PFSK-1 (cell line): ENCODE results near the gene PPP4R2.

Experiments used
- FOXP2 ChIP-seq: optimal IDR thresholded peaks from 2 replicates; pipeline ENCODE3; 2011; ENCODE audit warnings: borderline replicate concordance, control low read depth, inconsistent platforms; ENCODE audit not compliant: insufficient read depth; ENCODE audit errors: extremely low read length, extremely low read depth
- POLR2AphosphoS5 ChIP-seq: IDR thresholded peaks from 2 replicates; pipeline ENCODE4 v1.6.1; 2012; ENCODE audit warnings: low read depth, mild to moderate bottlenecking, control low read depth, low read length, moderate library complexity
- SIN3A ChIP-seq: IDR thresholded peaks from 2 replicates; pipeline ENCODE4 v1.6.1; 2012; ENCODE audit warnings: mild to moderate bottlenecking, low read length, moderate library complexity, borderline replicate concordance; ENCODE audit not compliant: insufficient read depth
- TAF1 ChIP-seq: IDR thresholded peaks from 2 replicates; pipeline ENCODE4 v1.6.1; 2012; ENCODE audit warnings: low read length, control low read depth, borderline replicate concordance; ENCODE audit not compliant: insufficient read depth
- TF ChIP-seq, protein P1 (sequence below), 2 experiments: IDR thresholded peaks; 2 replicates each; pipeline versions ENCODE4 v1.6.1 to v1.8.0; 2011 to 2012; ENCODE audit warnings: low read depth in 2 of 2, low read length in 2 of 2, control low read depth in 1 of 2, inconsistent platforms in 1 of 2, mild to moderate bottlenecking in 1 of 2, moderate library complexity in 1 of 2; ENCODE audit not compliant: insufficient read depth in 1 of 2

The PPP4R2 gene

GRCh38 chr3:72977060-72977808 lies 19.4 kb upstream of the PPP4R2 start:
- TF ChIP-seq FOXP2 (no peak), SIN3A (no peak), TAF1 (no peak), POLR2AphosphoS5 (no peak)

DNA sequence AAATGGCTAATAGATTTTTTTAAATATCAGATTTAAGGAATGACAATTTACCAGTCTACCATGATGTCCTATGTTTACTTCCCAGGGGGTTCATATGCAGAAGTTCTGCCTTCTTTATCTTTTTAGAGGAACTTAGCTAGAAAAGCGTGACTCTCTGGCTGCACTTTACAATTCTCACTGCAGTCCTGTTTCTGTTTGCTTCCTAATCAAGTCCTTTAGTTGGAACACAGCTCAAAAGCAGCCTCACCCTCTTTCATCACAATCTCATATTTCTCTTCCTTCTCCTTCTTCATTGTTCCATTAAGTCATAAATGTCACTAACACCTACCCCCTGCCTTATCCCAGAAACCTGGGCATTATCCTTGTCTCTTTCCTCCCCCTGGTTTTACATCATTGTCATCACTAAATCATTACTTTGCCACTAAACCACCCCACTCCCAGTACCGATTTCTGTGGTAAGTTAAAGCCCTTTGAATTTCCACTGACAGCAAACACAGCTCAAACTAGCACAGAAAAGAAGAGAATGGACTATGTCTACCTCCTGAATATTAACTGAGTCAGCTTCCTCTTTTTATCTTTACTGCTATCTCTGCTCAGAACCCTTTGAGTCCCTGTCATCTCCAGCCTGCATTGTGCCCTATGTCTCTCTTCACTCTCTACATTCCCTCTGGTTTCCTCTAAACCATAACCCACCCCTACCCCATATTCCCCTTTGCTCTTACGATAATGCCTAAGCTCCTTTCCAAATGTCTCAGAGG lies 13.8 kb upstream of the PPP4R2 start:
- TF ChIP-seq SIN3A, result no peak
- no peak for TF ChIP-seq POLR2AphosphoS5
- no peak for TF ChIP-seq FOXP2

GRCh38 chr3:72985576-72985975 lies 11.0 kb upstream of the PPP4R2 start:
- TF ChIP-seq TAF1 (no peak), SIN3A (no peak), FOXP2 (no peak), POLR2AphosphoS5 (no peak)
- TF ChIP-seq, protein P1, sequence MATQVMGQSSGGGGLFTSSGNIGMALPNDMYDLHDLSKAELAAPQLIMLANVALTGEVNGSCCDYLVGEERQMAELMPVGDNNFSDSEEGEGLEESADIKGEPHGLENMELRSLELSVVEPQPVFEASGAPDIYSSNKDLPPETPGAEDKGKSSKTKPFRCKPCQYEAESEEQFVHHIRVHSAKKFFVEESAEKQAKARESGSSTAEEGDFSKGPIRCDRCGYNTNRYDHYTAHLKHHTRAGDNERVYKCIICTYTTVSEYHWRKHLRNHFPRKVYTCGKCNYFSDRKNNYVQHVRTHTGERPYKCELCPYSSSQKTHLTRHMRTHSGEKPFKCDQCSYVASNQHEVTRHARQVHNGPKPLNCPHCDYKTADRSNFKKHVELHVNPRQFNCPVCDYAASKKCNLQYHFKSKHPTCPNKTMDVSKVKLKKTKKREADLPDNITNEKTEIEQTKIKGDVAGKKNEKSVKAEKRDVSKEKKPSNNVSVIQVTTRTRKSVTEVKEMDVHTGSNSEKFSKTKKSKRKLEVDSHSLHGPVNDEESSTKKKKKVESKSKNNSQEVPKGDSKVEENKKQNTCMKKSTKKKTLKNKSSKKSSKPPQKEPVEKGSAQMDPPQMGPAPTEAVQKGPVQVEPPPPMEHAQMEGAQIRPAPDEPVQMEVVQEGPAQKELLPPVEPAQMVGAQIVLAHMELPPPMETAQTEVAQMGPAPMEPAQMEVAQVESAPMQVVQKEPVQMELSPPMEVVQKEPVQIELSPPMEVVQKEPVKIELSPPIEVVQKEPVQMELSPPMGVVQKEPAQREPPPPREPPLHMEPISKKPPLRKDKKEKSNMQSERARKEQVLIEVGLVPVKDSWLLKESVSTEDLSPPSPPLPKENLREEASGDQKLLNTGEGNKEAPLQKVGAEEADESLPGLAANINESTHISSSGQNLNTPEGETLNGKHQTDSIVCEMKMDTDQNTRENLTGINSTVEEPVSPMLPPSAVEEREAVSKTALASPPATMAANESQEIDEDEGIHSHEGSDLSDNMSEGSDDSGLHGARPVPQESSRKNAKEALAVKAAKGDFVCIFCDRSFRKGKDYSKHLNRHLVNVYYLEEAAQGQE (IDR thresholded peaks at IDR 0.05; ENCODE audit: insufficient read depth in 1 of 2, low read depth in 2 of 2, low read length in 2 of 2), result no peak

- TF ChIP-seq FOXP2 (no peak), SIN3A (no peak), TAF1 (no peak), POLR2AphosphoS5 (no peak)
- TF ChIP-seq, protein P1 (IDR thresholded peaks at IDR 0.05; ENCODE audit: insufficient read depth in 1 of 2, low read depth in 2 of 2, low read length in 2 of 2), result no peak
Observed at GRCh38 chr3:72990701-72991395, 5.8 kb upstream of the PPP4R2 start.

DNA sequence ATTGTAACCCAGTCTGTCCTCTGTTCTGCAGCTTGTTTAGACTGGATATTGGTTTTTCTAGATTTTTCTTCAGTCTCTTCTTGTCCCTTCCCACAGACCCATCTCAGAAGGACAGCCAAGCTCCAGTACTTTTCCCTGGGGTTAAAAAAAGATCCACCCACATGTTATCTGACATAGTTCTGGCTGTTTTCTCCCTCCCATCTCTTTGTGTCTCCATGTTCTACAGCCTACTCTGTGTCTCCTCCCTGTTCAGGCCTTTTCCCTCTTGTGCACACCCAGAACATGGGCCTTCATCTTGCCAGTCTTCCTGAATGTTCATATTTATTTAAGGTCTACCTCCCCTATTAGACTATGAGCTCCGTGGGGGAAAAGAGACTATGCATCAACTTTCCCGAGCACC lies 5.1 kb upstream of the PPP4R2 start:
- no peak for TF ChIP-seq POLR2AphosphoS5
- TF ChIP-seq FOXP2, result no peak
- TF ChIP-seq, protein P1 (IDR thresholded peaks at IDR 0.05; ENCODE audit: insufficient read depth in 1 of 2, low read depth in 2 of 2, low read length in 2 of 2), result no peak
- no peak for TF ChIP-seq TAF1
- TF ChIP-seq SIN3A, result no peak
